Ishikawa (cell line): ENCODE data around the gene TCP11.

Experiments used
- CEBPB ChIP-seq: IDR thresholded peaks from 2 replicates; pipeline ENCODE4 v1.6.1; 2012
- CREB1 ChIP-seq: IDR thresholded peaks from 2 replicates; pipeline ENCODE4 v1.6.1; 2012; ENCODE audit warnings: low read depth
- EGR1 ChIP-seq: IDR thresholded peaks from 2 replicates; pipeline ENCODE4 v1.6.1; 2012
- EP300 ChIP-seq: IDR thresholded peaks from 2 replicates; pipeline ENCODE4 v1.6.1; 2012; ENCODE audit warnings: borderline replicate concordance
- FOXM1 ChIP-seq: IDR thresholded peaks from 2 replicates; pipeline ENCODE4 v1.6.1; 2012; ENCODE audit warnings: low read depth, borderline replicate concordance
- MAX ChIP-seq: IDR thresholded peaks from 2 replicates; pipeline ENCODE4 v1.6.1; 2012
- NFIC ChIP-seq: IDR thresholded peaks from 2 replicates; pipeline ENCODE4 v1.6.1; 2012
- RAD21 ChIP-seq: IDR thresholded peaks from 2 replicates; pipeline ENCODE4 v1.6.1; 2012; ENCODE audit warnings: low read depth
- REST ChIP-seq: IDR thresholded peaks from 2 replicates; pipeline ENCODE4 v1.6.1; 2012; ENCODE audit warnings: low read depth, mild to moderate bottlenecking
- TAF1 ChIP-seq: IDR thresholded peaks from 2 replicates; pipeline ENCODE4 v1.6.1; 2012; ENCODE audit warnings: low read depth, mild to moderate bottlenecking
- TCF12 ChIP-seq: IDR thresholded peaks from 2 replicates; pipeline ENCODE4 v1.6.1; 2012; ENCODE audit warnings: low read depth
- TEAD4 ChIP-seq: IDR thresholded peaks from 2 replicates; pipeline ENCODE4 v1.6.1; 2012
- USF1 ChIP-seq: IDR thresholded peaks from 2 replicates; pipeline ENCODE4 v1.6.1; 2012
- YY1 ChIP-seq: IDR thresholded peaks from 2 replicates; pipeline ENCODE4 v1.6.1; 2012; ENCODE audit warnings: low read depth
- ZBTB7A ChIP-seq: IDR thresholded peaks from 2 replicates; pipeline ENCODE4 v1.6.1; 2012; ENCODE audit warnings: low read depth

Gene TCP11

GRCh38 chr6:35185302-35185681 is 44.2 kb upstream of the TCP11 start:
- TF ChIP-seq RAD21 (no peak), FOXM1 (no peak), USF1 (no peak), CREB1 (no peak), TAF1 (no peak), REST (no peak), TCF12 (no peak), TEAD4 (no peak), CEBPB (no peak), EGR1 (no peak), MAX (no peak), YY1 (no peak), ZBTB7A (no peak), NFIC (no peak)

GRCh38 chr6:35184580-35185301 is 43.6 kb upstream of the TCP11 start:
- no peak for TF ChIP-seq TEAD4
- no peak for TF ChIP-seq TAF1
- no peak for TF ChIP-seq USF1
- TF ChIP-seq EGR1 = no peak
- no peak for TF ChIP-seq REST
- TF ChIP-seq CREB1 = no peak
- no peak for TF ChIP-seq FOXM1
- no peak for TF ChIP-seq MAX
- TF ChIP-seq ZBTB7A = no peak
- TF ChIP-seq RAD21 = no peak
- no peak for TF ChIP-seq CEBPB

GRCh38 chr6:35183935-35184334 is 42.8 kb upstream of the TCP11 start:
- TF ChIP-seq TCF12 = no peak
- no peak for TF ChIP-seq EGR1
- TF ChIP-seq TAF1 = no peak
- TF ChIP-seq CREB1 = no peak
- no peak for TF ChIP-seq TEAD4
- TF ChIP-seq CEBPB = no peak; the same call in 1 of the 2 replicates

- TF ChIP-seq CEBPB (no peak), CREB1 (no peak), FOXM1 (no peak), REST (no peak), USF1 (no peak), EP300 (no peak), TCF12 (no peak), TEAD4 (no peak), MAX (no peak), ZBTB7A (no peak), RAD21 (no peak), NFIC (no peak), YY1 (no peak), EGR1 (no peak), TAF1 (no peak)
Measured at GRCh38 chr6:35183281-35183680, 42.1 kb upstream of the TCP11 start.
